Measurements from ENCODE around the gene SAMD8.

GRCh38 chr10:75086278-75086934 is 25.1 kb upstream of the SAMD8 start:
- TF ChIP-seq CTCF (IDR thresholded peaks at IDR 0.05) (no peak), POLR2A (IDR thresholded peaks at IDR 0.05) (no peak)

Data from thyroid gland (tissue), 4 donors.